H9 (cell line): ENCODE measurements around the gene CYBB. TPM values are rescaled to one million over a fixed set of nuclear protein-coding genes. Genes with fewer than 3 reads are reported as not detected.
"Not testable (repeated sequence)": the region's sequence is repeated elsewhere in the genome, so short reads cannot be mapped to it uniquely, and the experiment has no call there.

Experiments used
- DNase-seq: peaks from one replicate; pipeline ENCODE4 v3.0.0-alpha.2; 2017
- H2AFZ ChIP-seq: one replicate; pipeline ENCODE4 v1.6.1; 2013; ENCODE audit warnings: mild to moderate bottlenecking, low read length, control low read depth, moderate library complexity
- H2AK5ac ChIP-seq: 2 replicates; pipeline ENCODE4 v1.6.1; 2013; ENCODE audit warnings: low read length, control low read depth, mixed read lengths; ENCODE audit not compliant: insufficient read length
- H2BK120ac ChIP-seq: one replicate; pipeline ENCODE4 v1.6.1; 2013; ENCODE audit warnings: low read depth, mild to moderate bottlenecking, low read length, control low read depth, inconsistent platforms; ENCODE audit not compliant: poor library complexity, severe bottlenecking
- H2BK12ac ChIP-seq: 2 replicates; pipeline ENCODE4 v1.6.1; 2013; ENCODE audit warnings: low read length, control low read depth, mixed read lengths, low read depth; ENCODE audit not compliant: insufficient read length
- H2BK15ac ChIP-seq: 2 replicates; pipeline ENCODE4 v1.6.1; 2013; ENCODE audit warnings: low read depth, low read length, control low read depth
- H2BK20ac ChIP-seq: one replicate; pipeline ENCODE4 v1.6.1; 2013; ENCODE audit warnings: low read depth, mild to moderate bottlenecking, low read length, control low read depth, inconsistent platforms; ENCODE audit not compliant: poor library complexity, severe bottlenecking
- H2BK5ac ChIP-seq: 2 replicates; pipeline ENCODE4 v1.6.1; 2013; ENCODE audit warnings: low read length, control low read depth, mixed read lengths; ENCODE audit not compliant: insufficient read length
- H3K14ac ChIP-seq: 2 replicates; pipeline ENCODE4 v1.6.1; 2013; ENCODE audit warnings: low read length, control low read depth; ENCODE audit not compliant: insufficient read depth
- H3K18ac ChIP-seq: 2 replicates; pipeline ENCODE4 v1.6.1; 2013; ENCODE audit warnings: low read depth, mild to moderate bottlenecking, mixed read lengths, low read length, control low read depth; ENCODE audit not compliant: insufficient read length
- H3K23ac ChIP-seq: 2 replicates; pipeline ENCODE4 v1.6.1; 2013; ENCODE audit warnings: low read length, control low read depth, mixed read lengths, low read depth; ENCODE audit not compliant: insufficient read length
- H3K23me2 ChIP-seq: 2 replicates; pipeline ENCODE4 v1.6.1; 2013; ENCODE audit warnings: low read depth, mild to moderate bottlenecking, mixed read lengths, low read length, control low read depth; ENCODE audit not compliant: insufficient read length, poor library complexity, severe bottlenecking
- H3K27ac ChIP-seq: 2 replicates; pipeline ENCODE4 v1.5.1; 2013; ENCODE audit warnings: low read length, control low read depth, mixed read lengths, low read depth; ENCODE audit not compliant: insufficient read length
- H3K27me3 ChIP-seq: 2 replicates; pipeline ENCODE4 v1.6.1; 2013; ENCODE audit warnings: low read length, control low read depth, inconsistent platforms; ENCODE audit not compliant: insufficient read depth
- H3K4ac ChIP-seq: 2 replicates; pipeline ENCODE4 v1.6.1; 2013; ENCODE audit warnings: low read depth, mild to moderate bottlenecking, control low read depth, inconsistent platforms, low read length, moderate library complexity
- H3K4me1 ChIP-seq: 2 replicates; pipeline ENCODE4 v1.6.1; 2013; ENCODE audit warnings: low read length, control low read depth, inconsistent platforms; ENCODE audit not compliant: insufficient read depth
- H3K4me2 ChIP-seq: 2 replicates; pipeline ENCODE4 v1.6.1; 2013; ENCODE audit warnings: low read length, control low read depth, mixed read lengths; ENCODE audit not compliant: insufficient read length, insufficient read depth
- H3K56ac ChIP-seq: 2 replicates; pipeline ENCODE4 v1.6.1; 2013; ENCODE audit warnings: low read depth, mild to moderate bottlenecking, mixed read lengths, low read length, control low read depth; ENCODE audit not compliant: insufficient read length
- H3K79me1 ChIP-seq: 2 replicates; pipeline ENCODE4 v1.6.1; 2013; ENCODE audit warnings: low read depth, mild to moderate bottlenecking, moderate library complexity, low read length, control low read depth, inconsistent platforms; ENCODE audit not compliant: insufficient read depth, poor library complexity, severe bottlenecking
- H3K79me2 ChIP-seq: 2 replicates; pipeline ENCODE4 v1.6.1; 2013; ENCODE audit warnings: low read length, control low read depth, inconsistent platforms; ENCODE audit not compliant: insufficient read depth
- H3K9ac ChIP-seq: 2 replicates; pipeline ENCODE4 v1.6.1; 2013; ENCODE audit warnings: low read length, control low read depth, mixed read lengths; ENCODE audit not compliant: insufficient read length; ENCODE audit errors: extremely low read depth
- H3K9me3 ChIP-seq: one replicate; pipeline ENCODE4 v1.6.1; 2013; ENCODE audit warnings: low read depth, low read length, inconsistent platforms; ENCODE audit not compliant: control insufficient read depth
- H3T11ph ChIP-seq: one replicate; pipeline ENCODE4 v1.6.1; 2013; ENCODE audit warnings: mild to moderate bottlenecking, low read length, control low read depth, inconsistent platforms
- H4K20me1 ChIP-seq: one replicate; pipeline ENCODE4 v1.6.1; 2013; ENCODE audit not compliant: control insufficient read depth, insufficient read length, insufficient read depth
- H4K5ac ChIP-seq: 2 replicates; pipeline ENCODE4 v1.6.1; 2013; ENCODE audit warnings: low read depth, mild to moderate bottlenecking, mixed read lengths, low read length, control low read depth; ENCODE audit not compliant: insufficient read length
- H4K8ac ChIP-seq: replicated peaks from 2 replicates; pipeline ENCODE4 v1.6.1; 2013; ENCODE audit warnings: low read length, control low read depth, mixed read lengths, low read depth; ENCODE audit not compliant: insufficient read length
- H4K91ac ChIP-seq: 2 replicates; pipeline ENCODE4 v1.6.1; 2013; ENCODE audit warnings: low read depth, mild to moderate bottlenecking, moderate library complexity, mixed read lengths, low read length, control low read depth; ENCODE audit not compliant: insufficient read length
- H3K27ac Mint-ChIP-seq, 3 experiments: 2 replicates in 2 of 3; 3 replicates in 1 of 3; pipeline ENCODE4 v1.8.0; 2020 to 2021; ENCODE audit warnings: mixed read lengths in 3 of 3, mild to moderate bottlenecking in 1 of 3, moderate library complexity in 1 of 3
- H3K27me3 Mint-ChIP-seq: 2 replicates; pipeline ENCODE4 v1.8.0; 2021; ENCODE audit warnings: low read depth, mild to moderate bottlenecking, moderate library complexity, mixed read lengths
- H3K36me3 Mint-ChIP-seq, 3 experiments: 2 replicates in 2 of 3; 3 replicates in 1 of 3; pipeline ENCODE4 v1.8.0; 2020 to 2021; ENCODE audit warnings: low read depth in 3 of 3, mixed read lengths in 3 of 3; ENCODE audit not compliant: insufficient read depth in 1 of 3
- H3K4me1 Mint-ChIP-seq, 2 experiments: 2 replicates each; pipeline ENCODE4 v1.8.0; 2020; ENCODE audit warnings: mixed read lengths in 2 of 2
- H3K4me3 Mint-ChIP-seq, 2 experiments: 2 replicates in 1 of 2; 3 replicates in 1 of 2; pipeline ENCODE4 v1.8.0; 2020 to 2021; ENCODE audit warnings: mild to moderate bottlenecking in 2 of 2, mixed read lengths in 2 of 2, moderate library complexity in 1 of 2
- H3K9me3 Mint-ChIP-seq, 2 experiments: 2 replicates in 1 of 2; 3 replicates in 1 of 2; pipeline ENCODE4 v1.8.0; 2020; ENCODE audit warnings: mild to moderate bottlenecking in 2 of 2, mixed read lengths in 2 of 2, moderate library complexity in 1 of 2
- WGBS: extraction: QIAGEN DNeasy Blood & Tissue Kit; methylation state at CpG from one replicate; pipeline ENCODE4 v1.1.7; 2013; ENCODE audit warnings: missing lambda C conversion rate, low lambda C conversion rate, mixed read lengths; ENCODE audit not compliant: insufficient read length; ENCODE audit errors: extremely low coverage; 5-methylcytosine and 5-hydroxymethylcytosine counted together
- total RNA-seq: library from RNA; stranded (reverse); gene quantifications from 2 replicates; pipeline ENCODE4 v1.2.1, GENCODE V29; 2021
- TF ChIP-seq, protein P1 (sequence below): fragments of 200-600 bp; sonication (generic); conservative IDR thresholded peaks from 3 replicates; pipeline ENCODE4 v1.8.0; 2021; ENCODE audit warnings: antibody characterized with exemption, mild to moderate bottlenecking

Gene CYBB
- total RNA-seq, 1 experiment from 2014 or later, result 0.07 TPM

DNA sequence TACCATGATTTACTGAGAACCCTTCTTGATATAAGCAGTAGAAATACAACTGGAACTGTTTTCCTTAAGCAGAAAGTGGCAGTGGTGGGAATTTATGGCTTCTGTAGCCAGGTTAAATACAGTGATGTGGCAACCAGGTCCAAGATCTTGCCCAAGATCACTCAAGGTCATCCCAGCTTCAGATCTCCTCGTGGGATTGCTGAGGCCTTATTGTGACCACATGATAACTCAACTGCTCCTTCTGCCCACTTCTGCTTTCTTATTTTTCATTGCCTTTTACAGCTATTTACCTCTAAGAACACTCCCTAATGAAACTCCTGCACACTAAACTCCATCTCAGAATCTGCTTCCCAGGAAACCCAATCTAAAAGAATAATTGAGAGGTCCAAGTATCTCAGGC, 12.4 kb upstream of the CYBB start:
- H2BK5ac ChIP-seq, result no peak overlapping the region
- H3K18ac ChIP-seq, result no peak overlapping the region
- Mint-ChIP-seq H3K36me3 (peaks cover 6 to 11% (median 8%) of the 10 kb centered on the region in 3 experiments), H3K4me1 (no peaks in the 10 kb centered on the region), H3K27me3 (no peaks in the 10 kb centered on the region; the same call in 1 of the 2 replicates), H3K27ac (no peak overlapping the region), H3K9me3 (peaks cover 52 to 76% of the 10 kb centered on the region in 2 experiments), H3K4me3 (no peak overlapping the region)
- no peaks in the 10 kb centered on the region for H4K20me1 ChIP-seq
- no peak for DNase-seq
- no peak overlapping the region for H4K91ac ChIP-seq
- no peak overlapping the region for H4K5ac ChIP-seq
- H3K4me1 ChIP-seq, result no peaks in the 10 kb centered on the region
- no peaks in the 10 kb centered on the region for H3K23me2 ChIP-seq
- H2BK15ac ChIP-seq, result no peak overlapping the region
- H3K56ac ChIP-seq, result no peak overlapping the region
- no peak overlapping the region for H2AFZ ChIP-seq
- no peak overlapping the region for H2BK20ac ChIP-seq
- no peak overlapping the region for H2BK120ac ChIP-seq
- H3K9me3 ChIP-seq, result no peaks in the 10 kb centered on the region
- H2BK12ac ChIP-seq, result no peak overlapping the region
- H3K27me3 ChIP-seq, result no peaks in the 10 kb centered on the region
- no peak overlapping the region for H3K14ac ChIP-seq
- TF ChIP-seq, protein P1, sequence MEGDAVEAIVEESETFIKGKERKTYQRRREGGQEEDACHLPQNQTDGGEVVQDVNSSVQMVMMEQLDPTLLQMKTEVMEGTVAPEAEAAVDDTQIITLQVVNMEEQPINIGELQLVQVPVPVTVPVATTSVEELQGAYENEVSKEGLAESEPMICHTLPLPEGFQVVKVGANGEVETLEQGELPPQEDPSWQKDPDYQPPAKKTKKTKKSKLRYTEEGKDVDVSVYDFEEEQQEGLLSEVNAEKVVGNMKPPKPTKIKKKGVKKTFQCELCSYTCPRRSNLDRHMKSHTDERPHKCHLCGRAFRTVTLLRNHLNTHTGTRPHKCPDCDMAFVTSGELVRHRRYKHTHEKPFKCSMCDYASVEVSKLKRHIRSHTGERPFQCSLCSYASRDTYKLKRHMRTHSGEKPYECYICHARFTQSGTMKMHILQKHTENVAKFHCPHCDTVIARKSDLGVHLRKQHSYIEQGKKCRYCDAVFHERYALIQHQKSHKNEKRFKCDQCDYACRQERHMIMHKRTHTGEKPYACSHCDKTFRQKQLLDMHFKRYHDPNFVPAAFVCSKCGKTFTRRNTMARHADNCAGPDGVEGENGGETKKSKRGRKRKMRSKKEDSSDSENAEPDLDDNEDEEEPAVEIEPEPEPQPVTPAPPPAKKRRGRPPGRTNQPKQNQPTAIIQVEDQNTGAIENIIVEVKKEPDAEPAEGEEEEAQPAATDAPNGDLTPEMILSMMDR, result no peak
- no peak overlapping the region for H3K4me2 ChIP-seq
- H3K27ac ChIP-seq, result no peak overlapping the region
- no peak overlapping the region for H4K8ac ChIP-seq
- no peak overlapping the region for H3K23ac ChIP-seq
- H3K79me2 ChIP-seq, result no peaks in the 10 kb centered on the region
- WGBS, result no CpG with 5 or more reads among the region's 1 CpG
- H3K4ac ChIP-seq, result no peak overlapping the region
- H3K9ac ChIP-seq, result no peak overlapping the region
- no peak overlapping the region for H2AK5ac ChIP-seq
- no peaks in the 10 kb centered on the region for H3K79me1 ChIP-seq
- H3T11ph ChIP-seq, result no peak overlapping the region

DNA sequence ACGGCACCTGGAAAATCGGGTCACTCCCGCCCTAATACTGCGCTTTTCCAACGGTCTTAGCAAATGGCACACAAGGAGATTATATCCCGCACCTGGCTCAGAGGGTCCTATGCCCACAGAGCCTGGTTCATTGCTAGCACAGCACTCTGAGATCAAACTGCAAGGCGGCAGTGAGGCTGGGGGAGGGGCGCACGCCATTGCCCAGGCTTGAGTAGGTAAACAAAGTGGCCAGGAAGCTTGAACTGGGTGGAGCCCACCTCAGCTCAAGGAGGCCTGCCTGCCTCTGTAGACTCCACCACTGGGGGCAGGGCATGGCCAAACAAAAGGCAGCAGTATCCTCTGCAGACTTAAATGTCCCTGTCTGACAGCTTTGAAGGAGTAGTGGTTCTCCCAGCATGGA, 11.0 kb upstream of the CYBB start:
- H3K4ac ChIP-seq, H4K5ac ChIP-seq: not testable (repeated sequence)
- no CpG with 5 or more reads among the region's 9 CpGs for WGBS

More for the DNA sequence above, 11.0 kb upstream of the CYBB start:
- H3K23ac ChIP-seq, H3K4me3 Mint-ChIP-seq, H2BK120ac ChIP-seq, H2BK5ac ChIP-seq, H3K79me1 ChIP-seq, H3K27me3 ChIP-seq, H3K9me3 ChIP-seq, DNase-seq, H2BK12ac ChIP-seq, H4K91ac ChIP-seq, H3K79me2 ChIP-seq, H3K9ac ChIP-seq, H2BK15ac ChIP-seq, H3K23me2 ChIP-seq, H3K18ac ChIP-seq, H3T11ph ChIP-seq, H3K27ac Mint-ChIP-seq, H3K14ac ChIP-seq, H2AK5ac ChIP-seq, H4K8ac ChIP-seq, H3K4me1 ChIP-seq, H2AFZ ChIP-seq, H3K56ac ChIP-seq, H2BK20ac ChIP-seq, H3K27me3 Mint-ChIP-seq, H3K4me2 ChIP-seq, H3K4me1 Mint-ChIP-seq, H4K20me1 ChIP-seq, H3K27ac ChIP-seq: not testable (repeated sequence)
- peaks cover 47 to 71% of the 10 kb centered on the region in 2 experiments for H3K9me3 Mint-ChIP-seq
- H3K36me3 Mint-ChIP-seq, result peaks cover 6 to 11% (median 8%) of the 10 kb centered on the region in 3 experiments
